Stimulated activated naive CD8-positive, alpha-beta T cell treated with anti-CD3 and anti-CD28 coated beads, Interleukin-15, Interleukin-2, amounts not matched to agents 100 ng/mL and 50 ng/mL, for 24 hours (primary cell): Measurements from ENCODE around the gene ASPN.
"Not testable (repeated sequence)": the region's sequence is repeated elsewhere in the genome, so short reads cannot be mapped to it uniquely, and the experiment has no call there.

ENCODE experiments used
- H3K27ac Mint-ChIP-seq: one replicate; pipeline ENCODE4 v1.8.0; 2021; ENCODE audit warnings: mild to moderate bottlenecking, mixed read lengths
- H3K27me3 Mint-ChIP-seq: one replicate; pipeline ENCODE4 v1.8.0; 2021; ENCODE audit warnings: mixed read lengths
- H3K36me3 Mint-ChIP-seq: one replicate; pipeline ENCODE4 v1.8.0; 2021; ENCODE audit warnings: low read depth, mixed read lengths
- H3K4me1 Mint-ChIP-seq: one replicate; pipeline ENCODE4 v1.8.0; 2021; ENCODE audit warnings: low read depth, mixed read lengths
- H3K4me3 Mint-ChIP-seq: one replicate; pipeline ENCODE4 v1.8.0; 2021; ENCODE audit warnings: mild to moderate bottlenecking, mixed read lengths
- H3K9me3 Mint-ChIP-seq: one replicate; pipeline ENCODE4 v1.8.0; 2021; ENCODE audit warnings: mixed read lengths

Gene ASPN

GRCh38 chr9:92426501-92427145 lies 55.7 kb downstream of the ASPN start:
- no peaks in the 10 kb centered on the region for H3K9me3 Mint-ChIP-seq
- no peaks in the 10 kb centered on the region for H3K27me3 Mint-ChIP-seq
- no peak overlapping the region for H3K4me3 Mint-ChIP-seq
- no peak overlapping the region for H3K27ac Mint-ChIP-seq
- H3K4me1 Mint-ChIP-seq: no peaks in the 10 kb centered on the region
- H3K36me3 Mint-ChIP-seq: peaks cover 6% of the 10 kb centered on the region

- H3K27ac Mint-ChIP-seq: no peak overlapping the region
- no peaks in the 10 kb centered on the region for H3K4me1 Mint-ChIP-seq
- no peaks in the 10 kb centered on the region for H3K27me3 Mint-ChIP-seq
- H3K9me3 Mint-ChIP-seq: no peaks in the 10 kb centered on the region
- no peak overlapping the region for H3K4me3 Mint-ChIP-seq
- peaks cover 14% of the 10 kb centered on the region for H3K36me3 Mint-ChIP-seq
These were observed 56.8 kb downstream of the ASPN start for GRCh38 chr9:92425474-92425873.

DNA sequence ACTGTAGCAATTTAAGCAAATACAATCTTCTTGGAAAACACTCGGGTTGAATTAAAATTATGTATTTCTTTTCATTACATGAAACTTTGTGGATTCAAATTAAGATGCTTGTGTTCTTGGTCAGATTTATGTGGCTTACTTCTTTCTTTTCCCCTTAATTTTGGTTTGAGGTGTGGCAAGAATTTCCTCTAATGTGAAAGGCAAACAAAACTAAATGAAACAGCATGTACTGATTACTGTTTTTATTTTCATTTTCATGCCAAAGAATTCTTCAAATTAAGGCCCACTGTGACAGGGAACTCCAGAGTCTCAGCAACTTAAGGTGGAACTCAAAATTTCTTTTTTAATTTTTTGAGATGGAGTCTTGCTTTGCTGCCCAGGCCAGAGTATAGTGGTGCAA lies 58.0 kb downstream of the ASPN start, which contains the start of gene OMD:
Gene OMD (minus strand): TSS at position 132 of the 400 bp plus-strand sequence. CDS start 6,913 bp downstream, outside the sequence.
- peaks cover 14% of the 10 kb centered on the region for H3K36me3 Mint-ChIP-seq

DNA sequence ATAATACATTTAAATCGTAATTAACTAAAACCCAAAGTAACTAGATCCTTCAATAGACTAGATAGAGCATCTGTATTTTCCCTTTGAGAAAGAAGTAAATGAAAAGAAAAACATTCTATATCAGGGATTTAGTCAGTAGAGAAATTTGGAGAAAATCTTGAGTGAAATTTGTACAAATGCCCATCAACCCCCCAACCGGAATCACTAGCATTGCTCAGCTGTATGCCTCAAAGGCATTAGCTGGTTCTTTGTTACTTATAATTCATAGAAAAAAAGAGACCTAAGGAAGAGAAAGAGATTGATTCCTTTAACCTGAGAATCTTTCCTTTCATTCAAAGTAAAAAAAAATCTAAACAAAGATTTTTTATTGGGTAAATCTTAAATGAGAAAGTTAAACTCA lies 58.7 kb downstream of the ASPN start:
- Mint-ChIP-seq H3K27ac (no peak overlapping the region), H3K4me1 (no peaks in the 10 kb centered on the region), H3K36me3 (peaks cover 14% of the 10 kb centered on the region), H3K27me3 (no peaks in the 10 kb centered on the region), H3K9me3 (no peaks in the 10 kb centered on the region), H3K4me3 (no peak overlapping the region)

More for the DNA sequence above, 58.0 kb downstream of the ASPN start, which contains the start of gene OMD:
- H3K9me3 Mint-ChIP-seq: no peaks in the 10 kb centered on the region
- H3K4me3 Mint-ChIP-seq: no peak within 1 kb of the TSS
- no peaks in the 10 kb centered on the region for H3K27me3 Mint-ChIP-seq
- H3K4me1 Mint-ChIP-seq: no peaks in the 10 kb centered on the region
- H3K27ac Mint-ChIP-seq: no peak within 1 kb of the TSS

- Mint-ChIP-seq H3K27me3 (no peaks in the 10 kb centered on the region), H3K4me3 (no peak overlapping the region), H3K27ac (no peak overlapping the region), H3K9me3 (no peaks in the 10 kb centered on the region), H3K36me3 (peaks cover 14% of the 10 kb centered on the region), H3K4me1 (no peaks in the 10 kb centered on the region)
These were observed 59.5 kb downstream of the ASPN start for GRCh38 chr9:92422611-92423338.

DNA sequence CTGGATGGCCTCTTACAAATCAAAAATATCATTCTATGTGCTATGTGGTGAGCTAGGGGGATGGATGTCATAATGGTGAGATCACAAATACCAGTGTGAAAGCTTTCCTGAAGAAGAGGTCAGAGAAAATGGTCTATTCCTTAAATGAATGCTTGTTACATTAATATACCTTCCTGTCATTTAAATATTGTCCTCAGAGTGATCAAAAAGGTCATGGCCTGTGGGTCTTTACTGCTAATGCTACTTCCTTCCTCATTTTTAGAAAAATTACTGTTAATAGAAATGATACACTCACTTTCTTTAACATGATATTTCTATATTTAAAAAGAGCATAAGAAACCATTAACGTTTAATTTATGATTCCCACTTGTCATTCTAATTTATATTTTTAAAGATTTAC lies 67.7 kb downstream of the ASPN start:
- Mint-ChIP-seq H3K36me3 (peaks cover 4% of the 10 kb centered on the region), H3K9me3 (no peaks in the 10 kb centered on the region), H3K27ac (no peak overlapping the region), H3K27me3 (no peaks in the 10 kb centered on the region), H3K4me3 (no peak overlapping the region), H3K4me1 (peaks cover 4% of the 10 kb centered on the region)

- Mint-ChIP-seq H3K4me1 (peaks cover 16% of the 10 kb centered on the region), H3K36me3 (peaks cover 12% of the 10 kb centered on the region)
- not testable (repeated sequence) for H3K27me3 Mint-ChIP-seq, H3K4me3 Mint-ChIP-seq, H3K9me3 Mint-ChIP-seq, H3K27ac Mint-ChIP-seq
These were observed 71.1 kb downstream of the ASPN start for GRCh38 chr9:92411157-92411556.

DNA sequence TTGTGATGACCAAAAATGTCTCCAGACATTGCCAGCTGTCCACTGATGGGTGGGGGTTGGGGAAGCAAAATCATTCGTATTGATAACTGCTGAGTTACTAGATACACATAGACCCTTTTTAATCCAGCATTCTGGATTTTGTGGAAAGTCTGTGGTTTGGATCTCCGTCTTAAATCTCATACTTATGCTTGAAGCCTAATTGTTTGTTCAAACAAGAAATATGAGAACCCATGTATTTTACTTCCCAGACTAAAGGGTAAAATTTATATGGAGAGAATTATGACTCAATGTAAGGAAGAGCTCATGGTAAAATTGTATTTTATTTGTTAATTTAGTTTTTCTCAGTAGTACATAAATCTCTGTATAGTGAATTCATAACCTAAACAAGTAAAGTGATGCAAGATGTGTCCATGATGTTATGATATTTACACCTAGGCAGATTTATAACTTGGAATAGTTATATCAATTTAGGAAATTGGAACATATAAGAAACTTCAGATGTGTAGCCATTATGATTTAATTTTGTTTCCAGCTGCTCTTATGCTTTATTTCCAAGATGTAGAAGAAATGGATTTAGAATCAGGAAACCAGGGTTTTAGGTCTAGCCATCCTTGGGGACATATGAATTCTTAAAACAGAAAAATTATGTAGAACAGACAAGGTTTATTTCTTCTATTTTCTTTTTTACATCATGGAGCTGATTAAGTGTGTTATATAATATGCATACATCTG lies 73.4 kb downstream of the ASPN start:
- H3K27me3 Mint-ChIP-seq: no peaks in the 10 kb centered on the region
- peaks cover 12% of the 10 kb centered on the region for H3K36me3 Mint-ChIP-seq
- no peaks in the 10 kb centered on the region for H3K9me3 Mint-ChIP-seq
- no peak overlapping the region for H3K4me3 Mint-ChIP-seq
- peaks cover 26% of the 10 kb centered on the region for H3K4me1 Mint-ChIP-seq
- no peak overlapping the region for H3K27ac Mint-ChIP-seq

- Mint-ChIP-seq H3K4me1 (peaks cover 31% of the 10 kb centered on the region), H3K36me3 (peaks cover 12% of the 10 kb centered on the region), H3K4me3 (no peak overlapping the region), H3K27ac (no peak overlapping the region), H3K27me3 (no peaks in the 10 kb centered on the region), H3K9me3 (no peaks in the 10 kb centered on the region)
These were observed 74.5 kb downstream of the ASPN start for GRCh38 chr9:92407818-92408217.

DNA sequence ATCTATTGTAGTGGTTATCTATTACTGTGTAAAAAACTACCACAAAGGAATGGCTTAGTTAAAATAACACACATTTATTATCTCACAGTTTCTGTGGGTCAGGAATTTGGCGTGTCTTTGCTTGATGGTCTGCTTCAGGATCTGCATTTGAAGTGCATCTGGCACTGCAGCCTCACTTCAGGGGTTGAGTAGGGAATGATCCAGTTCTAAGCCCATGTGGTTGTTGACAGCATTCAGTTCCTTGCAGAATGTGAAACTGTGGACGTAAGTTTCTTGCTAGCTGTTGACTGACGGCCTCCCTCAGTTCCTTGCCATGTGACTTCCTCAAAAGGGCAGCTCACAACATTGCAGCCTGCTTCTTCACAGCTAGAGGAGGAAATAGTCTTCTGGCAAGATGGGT lies 75.8 kb downstream of the ASPN start:
- H3K36me3 Mint-ChIP-seq: peaks cover 7% of the 10 kb centered on the region
- H3K9me3 Mint-ChIP-seq: no peaks in the 10 kb centered on the region
- H3K27me3 Mint-ChIP-seq: no peaks in the 10 kb centered on the region
- H3K4me1 Mint-ChIP-seq: peaks cover 42% of the 10 kb centered on the region
- H3K4me3 Mint-ChIP-seq: peak overlapping the region; percentile 0
- no peak overlapping the region for H3K27ac Mint-ChIP-seq
